Stimulated activated CD4-positive, alpha-beta T cell treated with anti-CD3 and anti-CD28 coated beads, Interleukin-1b, Interleukin-23, amount 100 ng/mL, for 4 hours (primary cell): ENCODE measurements around the gene PUM2.

Experiments used
- DNase-seq, 2 donors: peaks; one replicate each; pipeline ENCODE4 v3.0.0-alpha.2; 2020; ENCODE audit warnings: low read depth in 2 of 2

The PUM2 gene

DNA sequence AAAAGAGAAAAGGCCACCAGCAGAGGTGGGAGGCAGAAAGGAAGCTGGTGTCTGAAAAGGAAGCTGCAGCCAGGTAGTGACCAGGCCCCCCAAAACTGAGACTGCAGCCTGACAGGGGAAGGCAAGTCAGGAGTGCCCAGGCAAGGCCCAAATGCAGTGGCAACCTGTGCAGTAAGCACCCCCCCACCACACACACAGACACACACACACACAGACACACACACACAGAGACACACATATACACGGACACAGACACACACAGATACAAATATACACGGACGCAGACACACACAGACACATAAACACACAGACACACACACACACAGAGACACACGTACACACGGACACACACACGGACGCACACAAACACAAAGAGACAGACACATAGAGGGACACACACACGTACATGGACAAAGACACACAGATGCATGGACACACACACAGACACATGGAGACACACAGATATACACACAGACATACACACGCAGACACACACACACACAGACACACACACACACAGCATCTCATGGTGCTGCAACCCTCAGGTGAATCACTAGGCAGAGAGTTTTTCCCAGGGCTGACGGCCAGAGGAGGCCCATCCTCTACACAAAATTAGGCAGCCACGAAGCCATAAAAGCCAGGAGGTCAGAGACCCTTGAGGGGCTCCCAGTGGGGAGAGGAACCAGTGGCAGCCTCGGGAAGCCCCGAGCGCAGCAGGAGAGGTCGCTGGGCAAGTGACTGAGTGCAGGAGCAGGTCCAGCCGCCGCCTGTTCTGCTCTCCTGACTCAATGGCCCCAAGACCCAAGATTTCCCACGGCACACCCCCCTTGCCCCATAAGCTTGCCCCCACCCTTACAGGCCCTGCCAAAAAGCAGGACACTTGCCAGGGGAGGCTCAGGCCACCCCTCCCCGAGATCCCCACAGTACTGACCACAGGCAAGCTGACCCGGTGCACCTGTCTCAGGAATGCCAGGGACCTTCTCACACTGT, 132.0 kb downstream of the PUM2 start:
- no peak for DNase-seq

DNA sequence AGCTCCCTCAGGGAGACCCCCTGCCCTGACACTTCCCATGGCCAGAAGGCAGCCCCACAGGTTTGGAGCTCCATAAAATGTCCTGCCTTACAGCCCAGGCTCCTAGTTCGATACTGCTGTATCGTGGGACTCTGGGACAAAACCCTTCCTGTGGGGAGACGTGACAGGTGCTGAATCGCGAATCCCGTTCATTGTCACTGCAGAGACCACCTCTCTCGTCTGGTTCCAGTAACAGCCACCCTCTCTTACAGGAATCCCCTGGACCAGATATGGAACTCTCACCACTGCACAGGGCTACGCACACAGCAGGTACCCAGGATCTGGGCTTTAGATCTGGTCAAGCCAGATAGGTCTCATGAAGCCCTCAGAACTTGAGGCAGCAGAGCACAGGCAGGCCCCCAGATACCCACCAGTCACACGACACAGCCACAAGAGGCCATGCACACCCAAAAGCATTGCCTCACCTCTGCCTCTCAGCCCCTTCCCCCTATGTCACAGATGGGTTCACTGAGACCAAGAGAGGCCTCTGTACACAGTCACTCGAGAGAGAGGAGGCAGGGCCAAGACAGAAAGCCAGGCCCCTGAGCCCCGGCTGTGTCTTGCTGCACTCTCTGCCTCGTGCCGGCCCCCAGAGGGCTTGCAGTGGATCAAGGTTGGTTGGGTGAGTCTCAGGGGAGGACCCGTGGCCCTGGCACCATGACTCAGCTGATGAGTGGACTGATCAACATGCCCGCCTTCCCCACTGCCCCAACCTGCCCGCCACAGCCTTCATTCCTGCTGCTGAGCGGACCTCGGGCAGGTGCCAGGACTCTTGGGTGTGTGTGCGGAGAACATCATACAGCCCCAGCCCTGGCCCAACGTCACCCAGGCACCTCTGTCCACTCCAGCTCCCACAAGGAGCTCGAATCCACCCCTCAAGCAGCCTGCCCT, 133.3 kb downstream of the PUM2 start:
- DNase-seq = no peak

DNA sequence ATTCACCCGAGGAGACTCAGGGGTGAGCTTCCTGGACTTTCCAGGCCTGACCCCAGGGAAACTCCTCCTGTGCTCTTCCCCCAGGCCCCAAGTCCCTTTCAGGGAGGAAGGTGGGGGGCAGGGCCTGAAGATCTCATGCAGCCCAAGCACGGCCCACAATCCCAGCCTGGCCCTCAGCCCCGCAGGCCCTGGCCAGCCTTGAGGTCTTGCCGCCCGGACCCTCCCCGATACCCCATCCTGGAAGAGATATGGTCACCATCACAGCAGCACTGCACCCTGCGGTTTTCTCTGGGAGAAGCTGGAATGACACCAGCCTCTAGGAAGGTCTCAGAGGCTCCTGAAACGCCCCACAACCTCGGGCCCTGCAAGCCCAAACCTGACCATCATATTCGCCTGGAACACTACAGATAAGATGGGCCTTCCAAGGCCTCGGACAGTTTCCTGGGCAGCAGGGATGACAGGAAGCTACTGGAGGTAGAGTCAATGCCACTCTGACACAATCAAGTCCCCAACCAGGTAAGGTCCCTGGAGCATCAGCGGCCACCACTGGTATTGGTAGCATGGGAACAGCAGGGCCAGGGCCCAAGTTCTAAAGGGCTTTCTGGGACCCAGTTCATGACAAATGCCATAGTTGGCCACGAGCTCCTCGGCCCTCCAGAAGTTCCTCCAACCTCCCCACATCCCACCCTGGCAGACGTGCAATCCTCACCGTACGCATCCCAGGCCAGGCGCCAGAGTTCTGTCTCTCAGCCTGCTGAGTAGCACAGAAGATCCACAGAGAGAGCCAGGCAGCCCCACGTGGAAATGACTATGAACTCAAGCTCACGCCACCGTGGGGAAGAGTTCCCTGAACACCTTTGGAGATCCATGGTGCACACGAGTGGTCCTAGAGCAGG, 134.3 kb downstream of the PUM2 start:
- DNase-seq = no peak

DNA sequence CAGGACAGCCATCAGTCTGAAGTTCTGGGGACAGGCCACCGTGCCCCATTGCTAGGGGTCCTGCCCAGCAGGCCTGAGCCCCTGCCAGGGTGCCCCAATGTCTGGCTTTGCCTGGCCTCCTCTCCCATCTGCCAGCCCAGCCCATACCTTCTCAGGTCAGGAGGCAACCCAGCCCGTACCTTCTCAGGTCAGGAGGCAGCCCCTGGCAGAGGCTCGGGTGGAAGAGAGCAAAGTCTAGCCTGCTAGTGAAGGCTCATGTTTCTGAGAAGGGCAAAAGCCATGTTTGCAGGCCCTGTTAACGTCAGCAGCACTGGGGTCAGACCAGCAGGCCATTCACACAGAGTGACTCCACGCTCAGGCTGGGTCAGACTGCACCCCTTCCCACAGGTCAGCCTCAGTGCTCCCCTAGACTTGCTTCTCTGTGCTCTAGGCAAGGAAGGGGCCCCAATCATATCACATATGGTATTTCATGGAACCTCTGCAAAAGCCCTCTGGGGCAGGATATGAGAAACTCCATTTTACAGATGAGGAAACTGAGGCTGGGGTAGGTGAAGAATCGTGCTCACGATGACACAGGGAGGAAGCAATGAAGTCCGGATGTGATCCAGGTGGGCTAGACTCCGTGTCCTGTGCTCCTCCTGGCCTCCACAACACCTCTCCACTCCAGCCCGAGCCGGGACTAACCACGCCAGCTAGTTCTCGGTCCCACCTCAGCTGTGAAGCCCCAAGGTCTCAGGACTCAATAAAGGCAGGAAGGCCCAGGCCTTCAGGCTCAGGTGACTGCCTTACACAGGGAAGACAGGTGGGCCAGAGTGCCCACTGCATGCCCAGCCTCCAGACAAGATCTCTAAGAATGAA, 135.2 kb downstream of the PUM2 start:
- no peak for DNase-seq

- no peak for DNase-seq
Measured at GRCh38 chr2:20214566-20215182, 136.0 kb downstream of the PUM2 start.

DNA sequence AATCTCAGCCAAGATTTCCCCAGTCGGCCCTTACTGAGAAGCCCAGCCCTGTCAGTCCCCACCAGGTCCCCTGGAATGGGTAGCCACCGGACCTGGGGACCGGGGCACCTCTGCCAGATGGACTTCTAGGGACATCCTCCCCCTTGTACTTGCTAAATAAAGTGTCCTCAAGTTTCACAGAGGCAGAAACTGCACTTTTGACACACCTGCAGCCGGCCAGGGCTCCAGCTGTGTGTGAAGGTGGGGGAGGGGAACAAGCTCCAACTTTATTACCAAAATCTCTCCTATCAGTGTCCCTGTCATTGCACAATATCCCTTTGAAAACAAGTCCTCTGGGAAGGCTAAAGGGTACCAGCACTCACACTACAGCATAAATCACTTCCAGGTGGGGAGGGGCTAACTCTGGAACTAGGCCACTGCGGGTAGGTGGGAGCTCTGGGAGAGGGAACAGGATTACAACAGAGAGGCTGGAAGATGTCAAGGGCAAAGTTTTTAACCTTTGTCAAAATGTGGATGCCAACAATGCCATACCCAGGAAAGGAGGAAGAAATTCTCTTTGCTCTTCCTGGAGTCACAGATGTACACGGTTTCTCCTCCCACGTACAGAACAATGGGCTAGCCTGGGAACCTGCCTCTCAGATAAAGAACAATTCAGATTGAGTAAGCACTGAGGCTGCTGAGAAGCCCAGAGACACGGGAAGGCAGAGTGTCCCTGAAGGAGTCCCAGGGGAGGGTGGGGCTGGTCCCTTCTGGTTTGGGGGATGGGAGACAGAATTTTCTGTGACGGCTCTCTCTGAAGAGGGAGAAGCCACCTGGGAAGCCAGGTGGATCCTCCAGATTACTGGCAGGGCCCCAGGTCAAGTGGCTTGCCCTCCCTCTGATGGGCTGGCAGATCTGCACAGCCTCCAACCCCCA, 136.7 kb downstream of the PUM2 start:
- DNase-seq = no peak

DNA sequence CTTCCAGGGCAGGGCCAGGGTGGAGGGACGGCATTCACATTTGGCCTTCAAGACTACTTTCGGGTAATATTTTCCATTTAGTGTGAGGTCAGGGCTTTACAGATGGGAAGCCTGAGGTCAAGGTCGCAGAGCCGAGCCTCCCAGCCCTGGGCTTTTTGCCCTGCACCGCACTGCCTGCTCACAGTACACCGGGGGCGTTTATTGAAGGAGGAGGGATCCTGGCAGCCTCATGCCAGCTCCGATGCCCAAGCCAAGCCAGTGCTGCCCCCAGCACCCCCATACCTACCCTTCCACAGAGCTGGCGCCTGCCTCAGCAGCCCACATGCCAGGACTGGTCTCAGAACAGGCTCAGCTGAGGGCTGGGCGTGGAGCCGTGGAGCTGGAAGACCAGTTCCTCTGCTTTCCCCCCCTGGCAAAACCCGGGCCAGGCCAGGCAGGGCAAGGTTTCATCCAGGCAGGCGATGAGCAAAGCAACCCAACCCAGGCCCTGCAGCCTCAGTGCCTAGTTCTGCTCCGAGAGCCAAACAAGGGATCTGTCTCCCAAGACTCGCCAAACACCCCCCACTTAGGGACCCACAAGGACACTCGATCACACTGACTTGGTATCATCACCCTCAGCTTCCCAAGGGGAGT, 137.7 kb downstream of the PUM2 start:
- DNase-seq = no peak

- DNase-seq = no peak
Measured at GRCh38 chr2:20212459-20212870, 138.2 kb downstream of the PUM2 start.

DNA sequence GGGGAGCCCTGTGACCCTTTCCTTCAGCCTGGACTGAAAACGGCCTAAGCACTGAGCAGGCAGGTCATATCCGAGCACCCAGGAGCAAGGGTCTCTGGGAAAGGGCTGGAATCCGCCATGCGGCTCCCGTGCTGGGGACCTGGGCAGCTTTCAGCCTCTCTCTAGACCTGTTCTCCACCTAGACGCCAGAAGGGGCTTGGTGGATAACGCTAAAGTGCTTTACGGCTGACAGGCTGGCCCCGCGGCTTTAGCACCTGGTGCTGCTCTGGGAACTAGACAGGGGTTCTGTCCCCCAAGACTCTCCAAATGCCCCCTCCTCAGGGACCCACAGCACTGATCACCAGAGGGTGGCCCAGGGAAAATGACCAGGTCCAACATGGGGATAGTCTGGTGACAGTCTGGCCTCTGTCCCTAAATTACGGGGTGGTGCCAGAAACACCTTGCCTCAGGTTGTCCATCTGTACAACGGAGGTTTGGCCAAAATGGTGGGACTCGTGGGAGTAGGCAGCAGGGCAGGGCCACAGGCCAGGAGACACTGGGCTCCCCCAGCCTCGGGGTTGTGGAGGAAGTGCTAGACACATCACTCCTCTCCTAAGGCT, 138.7 kb downstream of the PUM2 start:
- DNase-seq = no peak

- no peak for DNase-seq
Measured at GRCh38 chr2:20211420-20211819, 139.2 kb downstream of the PUM2 start.

GRCh38 chr2:20210462-20210861, 140.2 kb downstream of the PUM2 start:
- no peak for DNase-seq

DNA sequence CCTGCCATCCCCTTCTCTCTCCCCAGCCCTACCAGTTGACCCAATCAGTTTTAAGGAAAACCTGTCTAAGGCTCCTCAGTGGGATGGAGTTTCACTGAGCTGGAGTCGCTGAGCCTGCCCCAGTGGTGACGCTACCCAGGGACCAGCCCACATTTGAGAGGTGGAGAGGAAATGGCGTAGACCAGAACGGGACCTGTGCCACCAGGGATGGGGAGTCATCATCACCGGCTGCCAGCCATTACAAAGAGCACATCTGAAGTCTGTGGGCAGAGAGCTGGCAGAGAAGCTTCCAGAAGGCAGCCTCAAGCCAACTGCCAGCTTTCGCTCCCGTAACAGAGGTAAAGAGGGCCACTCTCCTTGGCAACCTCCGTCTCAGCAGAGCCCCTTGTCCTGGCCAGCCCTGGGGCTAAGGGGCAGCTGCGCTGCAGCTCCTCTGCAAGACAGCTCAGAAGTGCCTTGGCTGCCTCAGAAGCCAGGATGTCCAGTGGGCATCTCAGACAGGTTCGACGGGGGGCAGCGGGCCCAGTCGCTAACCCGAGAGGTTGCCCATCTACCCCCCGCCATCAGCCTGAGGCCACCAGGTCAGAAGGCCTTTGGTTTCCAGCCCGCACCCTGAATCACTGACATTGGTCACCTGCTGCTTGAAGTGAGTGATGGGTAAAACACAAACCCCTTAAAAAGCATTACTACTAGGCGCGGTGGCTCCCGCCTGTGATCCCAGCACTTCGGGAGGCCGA, 141.1 kb downstream of the PUM2 start:
- DNase-seq = no peak

- no peak for DNase-seq
Measured at GRCh38 chr2:20208476-20208859, 142.2 kb downstream of the PUM2 start.

- DNase-seq = no peak
Measured at GRCh38 chr2:20207051-20207450, 143.6 kb downstream of the PUM2 start.

GRCh38 chr2:20205915-20206524, 144.6 kb downstream of the PUM2 start:
- DNase-seq = no peak

- no peak for DNase-seq
Measured at GRCh38 chr2:20205069-20205468, 145.6 kb downstream of the PUM2 start.
